Suppressor macrophage treated with lipopolysaccharide for 4 hours (primary cell): Measurements from ENCODE around the gene TMTC1.

ENCODE experiments used
- DNase-seq: peaks from one replicate; pipeline ENCODE4 v3.0.0-alpha.2; 2020

Gene TMTC1

DNA sequence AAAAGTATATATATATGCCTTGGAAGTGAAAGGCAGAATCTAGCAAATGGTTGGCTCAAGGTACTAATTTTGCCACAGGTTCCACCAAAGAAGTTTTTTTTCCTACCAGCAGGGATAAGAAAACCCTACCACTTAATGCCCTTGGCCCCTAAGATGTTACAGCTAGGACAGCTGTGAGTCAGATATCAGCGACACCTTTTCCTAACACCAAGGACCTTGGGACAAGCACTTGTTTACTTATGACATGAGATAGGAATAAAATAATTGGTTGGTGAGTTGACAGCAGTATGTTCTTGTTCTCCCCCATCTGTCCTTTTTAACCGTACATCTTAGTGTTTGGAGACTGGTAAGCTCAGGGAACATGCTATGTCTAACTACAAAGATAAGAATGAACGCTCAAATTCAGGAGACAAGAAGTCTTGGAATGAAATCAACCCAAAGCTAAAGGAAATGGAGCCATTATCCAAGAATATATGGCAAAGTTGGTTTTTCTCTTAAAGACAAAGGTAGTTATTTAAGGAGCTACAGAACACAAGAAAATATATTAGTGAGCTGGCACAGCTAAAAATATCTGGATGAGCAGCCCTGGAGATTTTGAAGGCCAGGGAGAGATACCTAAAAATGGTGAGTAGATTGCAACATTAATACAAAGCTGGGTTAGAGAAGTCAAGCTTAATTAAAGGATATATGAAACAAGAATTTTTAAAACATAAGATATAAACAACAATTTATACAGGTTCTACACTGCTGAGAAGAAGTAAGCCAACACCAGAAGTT lies 126.8 kb downstream of the TMTC1 start:
- DNase-seq, result no peak

DNA sequence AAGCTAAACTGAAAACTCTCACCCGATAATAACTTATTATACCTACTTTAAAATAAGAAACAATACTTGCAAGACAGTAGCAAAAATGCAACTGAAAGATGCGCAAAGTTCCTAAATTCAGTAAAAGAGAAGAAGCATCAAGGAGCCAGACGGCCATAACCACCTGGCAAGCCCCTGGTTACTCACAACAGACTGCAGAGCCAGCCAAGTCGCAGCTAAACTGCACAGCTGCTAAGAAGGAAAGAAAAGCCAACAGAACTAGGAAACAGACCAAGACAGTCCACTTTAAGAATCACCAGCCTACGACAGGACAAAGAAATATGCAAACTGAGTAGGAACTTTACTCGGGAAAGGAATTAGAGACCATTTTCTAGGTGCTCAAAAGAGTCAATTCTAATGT lies 127.9 kb downstream of the TMTC1 start:
- DNase-seq, result no peak

GRCh38 chr12:29653286-29653685 lies 130.5 kb downstream of the TMTC1 start:
- no peak for DNase-seq

DNA sequence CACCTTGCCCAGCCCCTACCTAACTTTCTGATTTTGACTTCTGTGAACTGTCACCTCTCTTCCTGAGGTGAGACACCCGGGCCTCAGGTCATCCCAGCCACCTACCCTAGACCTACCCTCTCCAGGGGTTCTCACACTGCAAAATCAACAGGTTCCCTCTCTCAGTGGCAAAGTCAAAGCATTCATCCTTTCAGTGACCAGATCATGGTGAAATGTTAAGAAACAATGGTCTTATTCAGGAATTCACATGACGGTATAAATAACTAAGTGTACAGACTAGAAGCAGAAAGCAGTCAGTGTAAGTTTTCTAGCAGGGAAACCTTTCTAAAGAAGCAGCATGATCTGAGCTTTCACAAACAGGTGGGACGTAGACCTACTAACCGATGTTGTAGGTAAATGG lies 133.4 kb downstream of the TMTC1 start:
- no peak for DNase-seq

GRCh38 chr12:29649722-29650121 lies 134.0 kb downstream of the TMTC1 start:
- no peak for DNase-seq

GRCh38 chr12:29644536-29645162 lies 139.1 kb downstream of the TMTC1 start:
- DNase-seq, result no peak

DNA sequence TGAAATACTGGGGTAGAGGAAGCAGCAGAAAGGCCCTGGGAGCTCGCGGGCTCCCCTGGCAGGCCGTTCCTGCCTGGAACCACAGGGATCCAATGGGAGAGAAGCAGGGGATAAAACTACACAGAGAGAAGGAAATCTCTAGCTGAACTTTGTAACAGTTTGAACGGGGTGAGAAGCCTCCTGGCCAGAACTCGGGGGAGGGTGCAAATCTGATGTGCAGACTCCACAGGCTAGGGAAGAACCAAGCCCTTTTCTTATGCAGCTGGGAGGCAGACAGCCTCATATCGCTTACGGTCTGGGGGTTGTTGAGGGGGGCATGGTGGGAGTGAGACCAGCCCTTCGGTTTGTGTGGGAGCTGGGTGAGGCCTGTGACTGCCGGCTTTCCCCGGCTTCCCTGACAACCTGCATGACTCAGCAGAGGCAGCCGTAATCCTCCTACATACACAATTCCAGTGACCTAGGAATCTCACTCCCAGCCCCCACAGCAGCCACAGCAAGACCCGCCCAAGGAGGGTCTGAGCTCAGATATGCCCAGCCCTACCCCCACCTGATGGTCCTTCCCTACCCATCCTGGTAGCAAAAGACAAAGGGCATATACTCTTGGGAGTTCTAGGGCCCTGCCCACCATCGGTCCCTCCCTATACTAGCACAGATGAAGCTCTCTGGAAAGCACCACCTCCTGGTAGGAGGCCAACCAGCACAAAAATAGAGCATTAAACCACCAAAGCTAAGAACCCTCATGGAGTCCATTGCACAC lies 143.0 kb downstream of the TMTC1 start:
- DNase-seq, result no peak

GRCh38 chr12:29639893-29640495 lies 143.7 kb downstream of the TMTC1 start:
- DNase-seq, result no peak

DNA sequence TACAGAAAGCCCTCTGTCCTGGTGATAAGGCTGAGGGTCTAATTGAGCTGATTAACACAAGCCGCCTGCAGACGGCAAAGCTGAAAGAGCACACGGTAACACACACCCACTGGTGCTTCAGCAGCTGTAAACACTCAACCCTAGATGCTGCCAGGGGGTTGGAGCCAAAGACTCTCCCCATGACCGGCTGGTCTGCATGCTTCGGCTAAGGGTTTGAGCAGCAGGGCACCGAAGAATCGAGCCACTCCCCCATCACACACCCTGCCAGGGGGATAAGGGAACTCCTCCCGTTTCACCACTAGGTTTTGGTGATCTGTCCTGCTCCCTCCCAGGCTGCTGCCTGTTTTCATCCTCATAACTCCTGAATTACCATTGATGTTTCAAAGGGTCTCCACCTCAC lies 145.2 kb downstream of the TMTC1 start:
- DNase-seq, result no peak

DNA sequence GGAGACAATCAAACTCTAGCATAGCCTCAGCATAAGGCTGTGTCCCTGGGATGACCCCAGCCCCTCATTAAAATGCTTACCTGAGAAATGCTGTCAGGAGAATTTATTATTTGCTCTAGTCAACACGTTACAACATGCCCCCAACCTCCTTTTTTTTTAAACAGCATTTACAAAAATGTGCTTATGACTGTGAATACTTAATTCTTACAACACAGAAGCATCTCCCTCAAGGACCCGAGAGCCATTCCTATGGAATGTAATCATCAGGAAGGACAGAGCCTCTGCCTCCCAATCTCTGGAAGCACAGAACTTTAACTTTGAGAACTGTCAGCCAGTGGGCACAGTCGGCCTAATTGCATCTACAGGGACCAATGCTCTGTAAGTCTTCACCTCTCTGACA lies 149.7 kb downstream of the TMTC1 start:
- DNase-seq, result no peak

GRCh38 chr12:29630164-29630563 lies 153.6 kb downstream of the TMTC1 start:
- DNase-seq, result peak; percentile 15

DNA sequence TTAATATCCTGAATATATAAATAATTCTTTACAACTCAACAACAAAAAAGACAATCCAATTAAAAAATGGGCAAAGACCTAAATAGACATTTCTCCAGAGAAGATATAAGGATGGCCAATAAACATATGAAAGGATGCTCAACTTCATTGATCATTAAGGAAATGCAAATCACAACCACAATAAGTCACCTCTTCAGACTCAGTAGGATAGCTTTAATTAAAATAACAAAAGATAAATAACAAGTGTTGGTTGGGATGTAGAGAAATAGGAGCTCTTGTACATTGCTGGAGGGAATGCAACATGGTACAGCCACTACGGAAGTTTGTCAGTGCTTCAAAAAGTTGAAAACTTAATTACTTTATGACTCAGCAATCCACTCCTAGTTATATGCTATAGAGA lies 156.5 kb downstream of the TMTC1 start:
- no peak for DNase-seq

DNA sequence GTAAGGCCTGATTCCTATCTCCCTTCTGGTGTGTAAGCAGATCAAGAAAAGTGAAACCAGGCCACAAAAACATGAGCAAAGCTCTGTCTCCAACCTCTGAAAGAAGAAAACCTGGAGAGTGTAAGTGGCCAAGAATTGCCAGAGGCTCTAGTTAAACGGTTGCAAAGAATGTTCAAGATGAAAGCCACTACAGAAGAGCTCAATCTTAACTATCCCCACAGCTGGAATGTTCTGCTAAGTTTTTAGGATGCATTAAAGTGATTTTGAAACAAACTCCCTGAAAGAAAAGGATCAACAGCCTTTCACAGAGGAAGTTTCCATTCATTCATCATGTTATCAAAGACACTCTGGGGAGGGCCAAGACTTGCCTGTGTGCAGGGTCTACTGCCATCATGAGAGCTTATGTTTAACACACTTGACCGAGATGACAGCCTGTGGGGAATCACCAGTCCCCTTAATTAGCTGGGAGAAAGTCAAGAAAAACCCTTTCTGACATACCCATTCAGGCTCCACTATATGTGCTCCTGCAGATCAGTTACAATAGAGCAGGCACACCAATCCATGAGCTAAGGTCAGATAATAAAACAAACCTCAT lies 158.3 kb downstream of the TMTC1 start:
- DNase-seq, result no peak

DNA sequence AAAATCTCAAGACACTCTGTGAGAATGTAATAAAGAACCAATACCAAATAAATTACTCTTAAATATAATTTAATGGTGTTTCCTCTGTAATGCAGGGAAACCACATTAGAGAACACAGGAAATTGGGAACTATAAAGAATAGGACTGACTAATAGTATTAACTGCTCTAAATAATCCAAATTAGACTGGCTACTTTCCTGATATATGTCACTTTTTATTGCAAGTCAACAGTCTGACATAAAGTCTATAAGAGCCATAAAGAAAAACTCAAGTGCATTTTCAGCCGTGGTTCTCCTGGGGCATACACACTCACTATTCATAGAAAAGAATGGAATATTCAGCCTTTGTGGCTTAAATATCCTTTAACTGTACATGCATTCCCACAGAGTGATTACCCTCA lies 161.5 kb downstream of the TMTC1 start:
- no peak for DNase-seq

DNA sequence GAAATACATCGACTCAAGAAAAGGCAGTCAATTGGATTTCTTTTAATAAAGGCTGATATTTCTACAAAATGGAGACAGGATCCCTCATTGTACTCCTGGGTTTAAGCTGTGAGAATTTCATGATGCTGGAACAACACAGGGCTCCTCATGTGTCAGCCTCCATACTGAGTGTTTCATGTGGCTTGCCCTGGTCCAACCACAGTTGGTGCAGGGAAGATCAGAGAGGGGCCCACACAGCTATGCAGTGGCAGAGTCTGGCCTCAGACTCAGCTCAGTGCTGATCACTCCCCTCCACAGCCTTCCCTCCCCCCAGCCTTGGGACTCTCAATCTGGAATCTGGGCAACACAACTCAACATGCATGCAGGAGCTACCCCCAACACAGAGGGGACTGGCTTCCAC lies 163.7 kb downstream of the TMTC1 start:
- no peak for DNase-seq

- DNase-seq, result no peak
Measured at GRCh38 chr12:29617407-29617803, 166.3 kb downstream of the TMTC1 start.

- DNase-seq, result peak; percentile 14
Measured at GRCh38 chr12:29616664-29617406, 166.9 kb downstream of the TMTC1 start.

- no peak for DNase-seq
Measured at GRCh38 chr12:29614694-29615325, 168.9 kb downstream of the TMTC1 start.

DNA sequence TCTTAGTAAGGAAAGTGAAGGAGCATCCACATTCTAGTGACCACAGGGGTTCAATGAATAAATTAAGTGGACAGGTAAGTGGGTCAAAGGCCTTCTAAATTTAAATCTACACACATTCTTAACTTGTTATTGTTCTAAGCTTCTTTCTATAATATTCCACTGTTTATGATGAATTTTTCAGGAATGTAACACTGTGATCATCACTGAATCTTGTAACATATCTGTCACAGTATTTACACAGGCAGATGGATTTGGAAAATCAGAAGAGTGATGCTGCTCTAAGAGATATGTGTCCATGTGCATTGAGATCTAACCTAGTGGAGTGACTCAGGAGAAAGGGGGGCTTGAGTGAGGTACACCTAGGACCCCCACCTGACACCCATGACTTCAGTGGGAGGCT lies 170.8 kb downstream of the TMTC1 start:
- DNase-seq, result no peak

DNA sequence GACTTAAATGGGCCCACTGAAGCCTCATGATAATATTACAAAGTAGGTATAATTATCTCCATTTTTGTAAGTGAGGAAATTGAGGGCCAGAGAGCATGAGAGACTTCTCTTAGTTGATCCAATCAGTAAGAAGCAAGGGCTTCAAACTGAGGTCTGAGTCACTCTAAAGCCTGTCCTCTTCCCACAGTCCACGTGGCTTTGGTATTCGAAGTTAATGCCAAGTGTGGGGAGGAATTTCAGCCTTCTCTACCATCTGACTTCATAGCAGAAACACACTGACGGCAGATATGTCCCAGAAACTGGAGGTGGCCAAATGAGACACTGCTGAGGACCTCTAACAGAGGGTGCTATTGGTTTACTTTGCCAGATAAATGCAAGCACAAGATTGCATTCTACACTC lies 171.8 kb downstream of the TMTC1 start:
- no peak for DNase-seq

DNA sequence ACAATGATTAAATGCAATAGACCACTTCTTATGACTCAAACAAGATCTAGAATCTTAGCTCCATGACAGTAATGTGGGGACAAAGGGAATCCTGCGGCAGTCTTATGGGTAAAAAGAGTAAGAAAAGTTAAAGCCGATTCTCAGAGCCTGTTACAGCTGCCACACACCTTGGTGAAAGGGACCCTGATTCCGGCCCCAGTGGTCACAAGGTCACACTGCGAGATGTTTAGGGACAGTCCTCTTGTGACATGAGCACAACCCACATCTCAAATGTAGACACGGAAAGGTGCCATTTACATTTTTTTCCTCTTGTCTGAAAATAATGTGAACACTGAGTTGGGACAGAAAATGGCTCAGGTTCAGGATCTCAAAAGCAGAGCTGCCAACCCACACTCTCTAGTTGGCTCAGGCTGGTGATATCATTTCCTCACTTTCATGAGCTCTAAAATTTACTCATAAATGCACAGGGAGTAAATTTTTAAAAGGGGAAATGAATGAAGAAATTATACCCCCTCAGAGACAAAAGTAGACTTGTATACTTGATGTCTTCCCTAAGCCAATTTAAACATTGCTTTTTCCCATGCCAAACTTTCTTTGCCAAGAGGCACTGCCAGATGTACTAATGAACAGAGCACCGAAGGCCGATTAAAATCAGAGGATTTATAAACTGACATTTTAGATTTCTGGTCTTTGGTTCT lies 173.1 kb downstream of the TMTC1 start:
- DNase-seq, result peak; percentile 18
